Mucosa of stomach (tissue), 1 donor: ENCODE measurements around the gene CRNKL1.

ENCODE experiments used
- H3K27me3 ChIP-seq: one replicate; pipeline ENCODE4 v1.7.0; 2013; ENCODE audit warnings: mild to moderate bottlenecking, low read length; ENCODE audit not compliant: control insufficient read depth, insufficient read depth
- H3K36me3 ChIP-seq: one replicate; pipeline ENCODE4 v1.7.0; 2013; ENCODE audit warnings: low read length; ENCODE audit not compliant: control insufficient read depth, insufficient read depth
- H3K4me1 ChIP-seq: one replicate; pipeline ENCODE4 v1.7.0; 2013; ENCODE audit warnings: mild to moderate bottlenecking, low read length; ENCODE audit not compliant: control insufficient read depth, insufficient read depth
- H3K4me3 ChIP-seq: one replicate; pipeline ENCODE4 v1.7.0; 2013; ENCODE audit warnings: low read length
- H3K9ac ChIP-seq: one replicate; pipeline ENCODE4 v1.7.0; 2013; ENCODE audit warnings: mild to moderate bottlenecking, low read length, moderate library complexity
- H3K9me3 ChIP-seq: one replicate; pipeline ENCODE4 v1.7.0; 2013; ENCODE audit warnings: mild to moderate bottlenecking, low read length, moderate library complexity; ENCODE audit not compliant: control insufficient read depth
- donor health status: Pancreatic carcinoma.

CRNKL1 gene

DNA sequence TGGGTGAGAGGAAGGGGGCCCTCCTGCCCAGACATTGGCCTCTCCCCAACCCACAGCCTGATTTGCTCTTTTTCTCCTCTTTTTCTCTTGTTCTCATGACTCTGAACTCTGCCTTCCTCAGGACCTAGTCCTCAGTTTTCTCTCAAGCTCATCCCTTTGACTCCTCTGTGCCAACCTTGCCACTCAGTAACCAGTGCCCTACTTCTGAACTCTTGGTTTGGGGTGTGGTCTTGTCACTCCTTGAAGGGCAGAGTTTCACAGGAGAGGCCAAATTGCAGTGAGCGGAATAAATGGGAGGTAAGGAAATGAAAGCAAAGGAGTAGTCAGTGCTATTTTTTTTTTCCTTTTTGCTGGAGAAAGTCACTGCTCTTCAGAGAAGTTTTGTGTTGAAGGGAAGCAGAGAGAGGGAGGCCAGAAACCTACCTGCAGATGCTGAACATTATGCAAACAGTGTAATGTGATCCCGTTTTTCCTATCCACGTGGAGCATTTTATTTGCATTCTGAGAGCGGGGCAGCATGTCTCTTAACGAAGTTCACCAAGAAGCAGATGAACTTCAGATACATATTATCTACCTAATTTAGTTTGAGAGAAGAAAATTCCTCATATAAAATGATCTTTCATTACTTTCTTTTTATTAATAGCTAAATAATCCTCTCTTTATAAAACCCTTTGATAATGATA is 27.0 kb upstream of the CRNKL1 start:
- peaks cover 5% of the 10 kb centered on the region for H3K27me3 ChIP-seq
- H3K9ac ChIP-seq, result no peak overlapping the region
- peaks cover 7% of the 10 kb centered on the region for H3K4me1 ChIP-seq
- H3K9me3 ChIP-seq, result no peaks in the 10 kb centered on the region
- no peak overlapping the region for H3K4me3 ChIP-seq
- H3K36me3 ChIP-seq, result no peaks in the 10 kb centered on the region

DNA sequence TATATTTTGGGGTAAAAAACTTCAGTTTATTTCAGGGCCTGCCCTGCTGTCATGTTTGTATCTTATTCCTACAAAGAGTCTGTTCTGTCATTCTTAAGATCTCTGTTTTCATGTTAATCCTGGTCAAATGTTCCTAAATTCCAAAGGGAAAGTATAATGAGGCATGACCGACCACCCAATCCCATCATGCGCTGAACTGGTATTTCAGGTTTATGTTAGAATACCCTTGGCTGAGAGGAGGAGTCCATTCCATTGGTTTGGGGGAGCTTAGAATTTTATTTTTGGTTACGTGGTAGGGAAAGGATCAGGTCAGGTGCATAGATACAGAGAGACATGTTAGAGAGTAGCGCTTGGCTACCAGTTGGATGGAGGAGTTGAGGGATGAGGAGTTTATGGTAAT is 25.8 kb upstream of the CRNKL1 start:
- no peak overlapping the region for H3K9ac ChIP-seq
- peaks cover 10% of the 10 kb centered on the region for H3K27me3 ChIP-seq
- no peak overlapping the region for H3K4me3 ChIP-seq
- H3K4me1 ChIP-seq, result peaks cover 14% of the 10 kb centered on the region
- no peaks in the 10 kb centered on the region for H3K9me3 ChIP-seq
- no peaks in the 10 kb centered on the region for H3K36me3 ChIP-seq

DNA sequence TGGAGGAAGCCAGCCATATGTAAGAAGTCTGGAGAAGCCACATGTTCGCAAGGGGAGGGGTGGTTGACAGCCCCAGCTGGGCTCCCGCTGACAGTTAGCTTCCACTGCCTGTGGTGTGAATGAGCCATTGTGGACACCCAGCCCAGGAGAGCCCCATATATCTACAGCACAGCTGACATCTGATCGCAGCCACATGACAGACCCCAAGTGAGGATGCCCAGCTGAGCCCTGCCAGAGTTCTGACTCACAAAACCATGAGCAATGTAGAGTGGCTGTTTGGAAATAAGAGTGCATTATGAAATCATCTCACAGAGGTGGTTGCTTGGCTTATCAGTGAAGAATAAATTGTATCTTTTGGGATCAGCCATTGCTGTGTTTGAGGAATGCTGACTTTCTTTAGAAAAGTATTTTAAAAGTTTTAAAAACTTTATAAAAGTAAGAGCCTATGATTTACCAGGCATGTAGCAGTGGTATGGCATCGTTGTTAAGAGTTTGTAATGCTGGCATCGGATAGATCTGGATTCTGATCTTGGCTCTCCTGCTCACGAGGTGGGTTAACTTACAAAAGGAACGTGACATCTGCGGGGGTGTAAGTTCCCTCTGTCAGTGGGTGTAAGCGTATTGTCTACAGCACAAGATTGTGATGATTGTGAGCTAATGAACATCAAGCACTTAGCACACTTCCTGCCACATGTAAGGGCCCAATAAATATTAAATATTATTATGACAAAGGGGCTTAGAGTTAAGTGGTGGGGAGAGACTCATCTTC is 24.2 kb upstream of the CRNKL1 start:
- no peaks in the 10 kb centered on the region for H3K9me3 ChIP-seq
- H3K4me1 ChIP-seq, result peaks cover 17% of the 10 kb centered on the region
- no peak overlapping the region for H3K4me3 ChIP-seq
- peaks cover 9% of the 10 kb centered on the region for H3K27me3 ChIP-seq
- H3K36me3 ChIP-seq, result no peaks in the 10 kb centered on the region
- no peak overlapping the region for H3K9ac ChIP-seq

DNA sequence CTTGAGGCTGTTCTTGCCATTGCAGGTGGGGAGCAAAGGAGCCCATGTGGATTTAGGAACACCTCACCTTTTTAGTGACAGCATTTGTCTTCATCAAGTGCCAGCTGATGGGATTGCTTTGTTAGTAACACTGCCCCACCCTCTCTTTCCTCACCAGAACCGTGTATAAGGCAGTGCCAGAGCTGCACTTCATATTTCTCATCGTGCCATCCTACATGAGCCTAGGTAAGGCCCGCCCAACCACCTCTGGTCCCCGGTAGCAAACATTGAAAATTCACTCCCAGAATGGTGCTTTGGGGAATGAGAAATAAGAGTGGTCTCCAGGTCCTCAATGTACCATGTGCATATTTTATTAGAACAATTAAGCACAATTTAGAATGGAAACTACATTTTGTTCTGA is 22.8 kb upstream of the CRNKL1 start:
- Histone ChIP-seq H3K27me3 (peaks cover 6% of the 10 kb centered on the region), H3K4me3 (no peak overlapping the region), H3K9ac (no peak overlapping the region), H3K9me3 (no peaks in the 10 kb centered on the region), H3K4me1 (peaks cover 17% of the 10 kb centered on the region), H3K36me3 (no peaks in the 10 kb centered on the region)

DNA sequence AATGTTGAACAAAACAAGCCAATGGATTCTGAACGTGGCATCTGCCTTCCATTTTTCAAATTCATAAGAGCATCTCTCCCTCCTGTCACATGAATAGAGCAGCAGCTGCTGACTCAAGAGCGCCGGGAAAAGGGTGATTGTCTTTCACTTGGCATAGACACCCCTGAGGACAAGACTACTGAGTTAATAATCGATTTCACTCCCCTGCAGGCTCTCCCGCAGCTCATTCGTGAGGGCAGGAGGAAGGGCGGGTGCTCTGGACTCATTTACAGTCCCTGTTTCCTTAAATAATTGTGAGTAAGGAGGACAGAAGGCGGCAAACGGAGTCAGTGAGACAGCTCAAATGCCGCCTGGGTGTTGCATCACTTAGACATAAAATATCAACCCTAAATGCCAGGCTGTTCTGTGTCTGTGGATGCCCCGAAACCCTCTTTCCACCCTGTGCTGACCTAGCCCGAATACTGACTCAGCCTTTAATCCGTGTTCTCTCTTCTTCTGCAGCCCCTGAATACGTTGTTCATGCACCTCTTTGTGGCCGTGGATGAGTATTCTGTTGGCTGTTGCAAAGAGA is 21.6 kb upstream of the CRNKL1 start:
- peaks cover 11% of the 10 kb centered on the region for H3K4me1 ChIP-seq
- H3K27me3 ChIP-seq, result peaks cover 6% of the 10 kb centered on the region
- H3K36me3 ChIP-seq, result no peaks in the 10 kb centered on the region
- H3K4me3 ChIP-seq, result no peak overlapping the region
- no peak overlapping the region for H3K9ac ChIP-seq
- no peaks in the 10 kb centered on the region for H3K9me3 ChIP-seq

DNA sequence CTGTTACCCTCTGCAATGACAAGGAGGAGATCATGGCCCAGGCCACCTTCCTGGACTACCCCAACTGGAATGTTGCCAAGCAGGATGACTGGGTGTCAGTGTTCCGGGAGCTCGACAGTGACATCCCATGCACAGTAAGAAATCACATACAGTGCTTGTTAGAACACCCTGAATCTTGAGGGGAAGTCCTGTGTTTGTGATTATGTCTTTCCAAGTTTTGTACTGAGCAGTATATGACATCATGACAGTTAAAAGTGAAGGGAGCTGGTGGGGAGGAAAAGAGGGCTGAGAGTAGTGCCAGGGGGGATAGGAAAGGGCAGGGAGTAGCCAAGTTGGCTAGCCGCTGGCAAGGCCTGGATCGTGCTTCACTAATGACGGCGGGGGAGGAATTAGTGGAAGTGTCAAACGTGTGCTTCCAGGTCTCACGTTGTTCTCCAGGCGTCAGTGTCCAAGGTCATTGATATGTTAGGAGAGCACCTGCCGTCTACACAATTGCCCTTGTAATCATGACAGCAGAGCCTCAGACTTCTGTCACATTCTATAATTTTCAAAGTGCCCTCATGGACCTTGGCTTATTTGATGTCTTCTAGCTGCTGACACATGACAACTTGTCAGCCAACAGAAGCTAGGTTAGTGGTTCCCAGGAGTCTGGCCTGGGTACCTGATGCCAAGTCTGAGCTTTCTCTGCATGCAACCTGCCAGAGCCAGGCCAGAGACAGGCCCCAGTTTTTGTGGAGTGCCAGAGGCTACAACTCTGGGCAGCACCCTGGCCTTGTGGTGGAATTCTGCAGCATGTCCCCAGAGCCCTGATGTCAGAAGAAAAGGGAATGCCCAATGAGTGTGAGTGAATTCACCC is 18.8 kb upstream of the CRNKL1 start:
- H3K4me3 ChIP-seq, result no peak overlapping the region
- H3K9me3 ChIP-seq, result no peaks in the 10 kb centered on the region
- H3K27me3 ChIP-seq, result peaks cover 6% of the 10 kb centered on the region
- no peak overlapping the region for H3K9ac ChIP-seq
- no peaks in the 10 kb centered on the region for H3K36me3 ChIP-seq
- peaks cover 10% of the 10 kb centered on the region for H3K4me1 ChIP-seq

DNA sequence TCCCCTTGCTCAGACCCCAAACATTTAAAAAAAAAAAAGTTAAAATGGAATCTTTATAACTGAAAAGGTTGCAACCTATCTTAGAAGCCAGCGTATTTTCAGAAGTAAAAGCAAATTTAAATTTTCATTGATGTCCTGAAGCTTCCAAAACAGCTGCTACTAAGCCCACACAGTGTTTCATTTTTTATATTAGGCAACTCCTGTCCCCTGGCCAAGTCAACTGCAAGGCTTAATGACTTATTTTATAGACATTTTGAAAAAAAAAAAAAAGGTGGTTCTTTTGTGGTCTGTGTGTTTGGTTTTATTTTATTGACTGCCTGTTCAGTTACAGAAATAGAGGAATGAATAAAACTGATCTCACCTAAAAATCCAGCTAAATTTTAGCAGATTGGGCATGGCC is 13.1 kb upstream of the CRNKL1 start:
- Histone ChIP-seq H3K4me3 (no peak overlapping the region), H3K36me3 (no peaks in the 10 kb centered on the region), H3K9me3 (no peaks in the 10 kb centered on the region), H3K27me3 (no peaks in the 10 kb centered on the region), H3K4me1 (no peaks in the 10 kb centered on the region), H3K9ac (no peak overlapping the region)

DNA sequence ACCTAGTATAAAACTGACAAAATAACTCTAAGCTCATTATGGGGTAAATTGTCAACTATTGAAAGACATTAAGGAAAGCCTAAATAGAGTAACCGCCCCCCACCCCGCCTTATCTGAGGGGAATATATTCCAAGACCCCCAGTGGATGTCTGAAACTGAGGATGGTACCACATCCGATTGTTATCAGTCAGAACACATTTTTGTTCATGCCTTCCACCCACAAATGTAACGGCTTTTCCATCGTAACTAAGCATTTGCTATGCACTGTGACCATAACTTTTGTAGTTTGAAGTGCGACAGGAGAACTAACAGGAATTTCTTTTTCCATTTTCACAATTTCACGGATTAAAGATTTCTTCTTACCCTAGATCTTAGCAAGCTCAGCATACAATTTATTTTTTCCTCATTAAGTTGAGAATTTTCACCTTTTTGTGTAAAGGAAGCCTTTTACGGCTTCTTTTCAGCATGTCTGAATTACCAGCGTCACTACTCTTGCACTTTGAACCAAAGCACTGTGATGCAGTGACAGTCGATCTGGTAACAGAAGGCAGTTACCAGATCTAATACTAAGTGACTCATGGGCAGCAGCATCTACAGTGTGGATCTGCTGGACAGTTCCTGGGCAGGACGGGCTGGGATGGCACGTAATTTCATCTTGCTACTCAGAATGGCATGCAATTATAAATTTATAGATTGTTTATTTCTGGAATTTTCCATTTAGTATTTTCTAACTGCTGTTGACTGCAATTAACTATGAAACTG is 11.9 kb upstream of the CRNKL1 start:
- Histone ChIP-seq H3K27me3 (no peaks in the 10 kb centered on the region), H3K36me3 (no peaks in the 10 kb centered on the region), H3K9me3 (no peaks in the 10 kb centered on the region), H3K4me1 (no peaks in the 10 kb centered on the region), H3K4me3 (no peak overlapping the region), H3K9ac (no peak overlapping the region)

DNA sequence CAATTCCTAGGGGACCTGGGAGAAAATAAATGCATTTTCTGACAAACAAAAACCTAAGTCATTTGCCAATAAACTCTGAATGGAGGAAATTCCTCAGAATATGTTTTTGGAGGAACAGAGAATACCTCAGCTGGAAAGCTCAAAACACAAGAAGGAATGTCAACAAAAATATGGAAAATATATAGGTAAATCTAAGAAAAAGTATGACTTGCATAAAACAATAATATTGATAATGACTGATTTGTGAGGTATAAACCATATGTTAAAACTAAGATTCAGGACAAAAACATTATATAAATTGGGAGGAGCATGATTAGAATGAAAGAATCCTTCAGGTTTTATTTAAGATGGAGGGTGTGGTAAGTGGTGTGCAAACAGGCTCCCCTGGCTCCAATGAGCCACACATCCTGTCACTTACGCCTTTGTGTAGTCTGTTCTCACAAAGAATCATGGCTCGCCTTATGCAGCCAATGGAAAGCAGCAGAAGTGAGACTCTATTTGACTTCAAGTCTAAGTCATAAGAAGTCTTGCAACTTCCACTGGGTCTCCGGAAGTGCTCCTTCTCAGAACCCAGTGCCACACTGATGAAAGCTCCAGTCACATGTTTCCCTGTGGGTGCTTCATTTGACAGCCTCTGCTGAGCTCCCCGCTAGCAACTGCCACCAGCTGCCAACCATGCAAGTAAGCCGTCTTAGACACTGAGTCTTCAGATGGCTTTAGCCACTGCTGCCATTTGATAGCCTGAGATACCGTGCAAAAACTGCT is 8.2 kb upstream of the CRNKL1 start:
- no peaks in the 10 kb centered on the region for H3K9me3 ChIP-seq
- no peaks in the 10 kb centered on the region for H3K4me1 ChIP-seq
- H3K4me3 ChIP-seq, result no peak overlapping the region

DNA sequence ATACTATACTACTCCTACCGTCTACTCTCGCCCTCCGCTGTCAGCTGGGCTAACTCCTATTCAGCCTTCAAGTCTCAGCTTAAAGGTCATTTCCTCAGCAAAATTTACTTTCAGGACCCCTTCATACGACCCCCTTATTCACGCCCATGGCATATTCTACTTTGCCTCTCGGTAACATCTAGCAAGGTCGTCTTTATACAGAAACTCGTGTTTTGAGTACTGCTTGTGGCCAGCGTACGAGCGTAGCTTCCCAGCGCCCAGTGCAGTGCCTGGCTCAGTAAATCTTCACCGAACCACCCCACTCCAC is 546 bp downstream of the CRNKL1 start:
- H3K36me3 ChIP-seq, result no peaks in the 10 kb centered on the region
- no peaks in the 10 kb centered on the region for H3K4me1 ChIP-seq
- no peaks in the 10 kb centered on the region for H3K9me3 ChIP-seq
- H3K9ac ChIP-seq, result peak overlapping the region; percentile 88
- H3K27me3 ChIP-seq, result no peaks in the 10 kb centered on the region
- H3K4me3 ChIP-seq, result peak overlapping the region; percentile 88

More for the DNA sequence above, 8.2 kb upstream of the CRNKL1 start:
- Histone ChIP-seq H3K36me3 (no peaks in the 10 kb centered on the region), H3K9ac (no peak overlapping the region), H3K27me3 (no peaks in the 10 kb centered on the region)
